Gastrocnemius medialis (tissue), 4 donors: ENCODE measurements around the gene IDH3B.

Source experiments
- POLR2A ChIP-seq, 2 donors: fragments of 450-650 bp; IDR thresholded peaks; one replicate each; pipeline ENCODE4 v1.6.1; 2017; ENCODE audit warnings: antibody characterized with exemption in 2 of 2, mild to moderate bottlenecking in 2 of 2, moderate library complexity in 2 of 2
- TF ChIP-seq, protein P1 (sequence below), 5 experiments: fragments of 450-650 bp in 3 of 5; fragments of 200-600 bp in 2 of 5; sonication (generic) in 2 of 5; IDR thresholded peaks in 4 of 5; conservative IDR thresholded peaks in 1 of 5; 1 replicate in 4 of 5; 2 replicates in 1 of 5; pipeline ENCODE4 v1.5.1; 2016 to 2019; ENCODE audit warnings: antibody characterized with exemption in 5 of 5, mild to moderate bottlenecking in 3 of 5, moderate library complexity in 3 of 5

- TF ChIP-seq, protein P1, sequence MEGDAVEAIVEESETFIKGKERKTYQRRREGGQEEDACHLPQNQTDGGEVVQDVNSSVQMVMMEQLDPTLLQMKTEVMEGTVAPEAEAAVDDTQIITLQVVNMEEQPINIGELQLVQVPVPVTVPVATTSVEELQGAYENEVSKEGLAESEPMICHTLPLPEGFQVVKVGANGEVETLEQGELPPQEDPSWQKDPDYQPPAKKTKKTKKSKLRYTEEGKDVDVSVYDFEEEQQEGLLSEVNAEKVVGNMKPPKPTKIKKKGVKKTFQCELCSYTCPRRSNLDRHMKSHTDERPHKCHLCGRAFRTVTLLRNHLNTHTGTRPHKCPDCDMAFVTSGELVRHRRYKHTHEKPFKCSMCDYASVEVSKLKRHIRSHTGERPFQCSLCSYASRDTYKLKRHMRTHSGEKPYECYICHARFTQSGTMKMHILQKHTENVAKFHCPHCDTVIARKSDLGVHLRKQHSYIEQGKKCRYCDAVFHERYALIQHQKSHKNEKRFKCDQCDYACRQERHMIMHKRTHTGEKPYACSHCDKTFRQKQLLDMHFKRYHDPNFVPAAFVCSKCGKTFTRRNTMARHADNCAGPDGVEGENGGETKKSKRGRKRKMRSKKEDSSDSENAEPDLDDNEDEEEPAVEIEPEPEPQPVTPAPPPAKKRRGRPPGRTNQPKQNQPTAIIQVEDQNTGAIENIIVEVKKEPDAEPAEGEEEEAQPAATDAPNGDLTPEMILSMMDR (IDR thresholded peaks at IDR 0.05 in 4 of 5, conservative IDR thresholded peaks at IDR 0.05 in 1 of 5), result no peak
- TF ChIP-seq POLR2A (IDR thresholded peaks at IDR 0.05), result no peak
Measured at GRCh38 chr20:2706688-2707352, 42.8 kb upstream of the IDH3B start.
